ENCODE measurements around the gene BRK1.

BRK1 gene

GRCh38 chr3:10164546-10165393 lies 49.3 kb downstream of the BRK1 start, which contains the start of gene IRAK2 (continued):
- TF ChIP-seq ZNF660 (tag by site-specific recombination; IDR thresholded peaks at IDR 0.05) (peak; percentile 61; the same call in 1 of the 2 replicates), KLF17 (tag by site-specific recombination; IDR thresholded peaks at IDR 0.05) (peak; percentile 82), ZNF645 (tag by site-specific recombination; IDR thresholded peaks at IDR 0.05) (no peak), REPIN1 (tag by site-specific recombination; IDR thresholded peaks at IDR 0.05; ENCODE audit: low read depth) (no peak)

- Histone ChIP-seq H3K4me3 (ENCODE audit: low read depth, low read length) (no peak overlapping the region), H3K9me3 (ENCODE audit: control insufficient read depth, insufficient read depth, low read depth, low read length) (no peaks in the 10 kb centered on the region), H3K27ac (ENCODE audit: extremely low read depth, low read depth, low read length) (no peak overlapping the region), H3K36me3 (ENCODE audit: control insufficient read depth in 2 of 2, insufficient read depth in 1 of 2, low read length in 2 of 2) (no peaks in the 10 kb centered on the region), H3K4me1 (ENCODE audit: control insufficient read depth, insufficient read depth, low read length) (no peaks in the 10 kb centered on the region)
- ChIA-PET POLR2A (no interaction called here), CTCF (interaction anchor here (0.7 kb wide), 1 partner anchor 84 kb away, joined by 3 read pairs; no protein-coding TSS in a partner anchor)
- TF ChIP-seq ZNF654 (tag by site-specific recombination; IDR thresholded peaks at IDR 0.05; ENCODE audit: low read depth) (no peak), ZFP69B (tag by site-specific recombination; IDR thresholded peaks at IDR 0.05) (no peak)
These were observed 50.7 kb downstream of the BRK1 start for GRCh38 chr3:10166213-10166604.

- CTCF ChIA-PET: no interaction called here
- no peaks in the 10 kb centered on the region for H3K9me3 ChIP-seq (ENCODE audit: control insufficient read depth, insufficient read depth, low read depth, low read length)
These were observed 53.6 kb downstream of the BRK1 start for GRCh38 chr3:10169000-10169496.

More at GRCh38 chr3:10169000-10169496, 53.6 kb downstream of the BRK1 start:
- POLR2A ChIA-PET: no interaction called here
- TF ChIP-seq SETDB1 (IDR thresholded peaks at IDR 0.05; ENCODE audit: insufficient read length, low read length): peak; percentile 96
- TF ChIP-seq ZNF707 (tag by site-specific recombination; IDR thresholded peaks at IDR 0.05): no peak
- TF ChIP-seq ZNF529 (tag by site-specific recombination; IDR thresholded peaks at IDR 0.05; ENCODE audit: insufficient replicate concordance): peak; percentile 39
- no peak for TF ChIP-seq PRDM1 (tag by site-specific recombination; IDR thresholded peaks at IDR 0.05)
- 0 out of 2 replicates have a peak, but pooled peaks have one; percentile 23 for TF ChIP-seq ZNF518A (tag by site-specific recombination; conservative IDR thresholded peaks at IDR 0.05; ENCODE audit: low read depth)
- TF ChIP-seq ZNF639 (tag by site-specific recombination; IDR thresholded peaks at IDR 0.05): peak; percentile 30; the same call in 1 of the 2 replicates
- Histone ChIP-seq H3K27ac (ENCODE audit: extremely low read depth, low read depth, low read length) (no peak overlapping the region), H3K4me1 (ENCODE audit: control insufficient read depth, insufficient read depth, low read length) (no peaks in the 10 kb centered on the region), H3K36me3 (ENCODE audit: control insufficient read depth in 2 of 2, insufficient read depth in 1 of 2, low read length in 2 of 2) (no peaks in the 10 kb centered on the region), H3K4me3 (ENCODE audit: low read depth, low read length) (no peak overlapping the region)

All from HEK293 (cell line).